Lung microvascular endothelial cell (primary cell): ENCODE data around the gene ITGB6. TPM values are rescaled to one million over a fixed set of nuclear protein-coding genes. Genes with fewer than 3 reads are reported as not detected.

Experiments used
- DNase-seq, 2 donors: peaks; one replicate each; pipeline versions ENCODE4 v3.0.0 to v3.0.0-alpha.2; 2010; ENCODE audit warnings: low read depth in 2 of 2
- total RNA-seq: library from RNA; depleted of rRNA; stranded (reverse); fragments of >200 nt; gene quantifications from 2 replicates; pipeline ENCODE4 v1.2.1, GENCODE V29; 2014

The ITGB6 gene
- total RNA-seq, 1 donor from 2014 or later: not detected

GRCh38 chr2:160092445-160092844, 107.6 kb downstream of the ITGB6 start:
- DNase-seq: no peak

- peak in 1 of 2 donors; percentile 17 for DNase-seq
Measured at GRCh38 chr2:160091381-160091780, 108.7 kb downstream of the ITGB6 start.

- peak; percentile 43 to 44 for DNase-seq
Measured at GRCh38 chr2:160087854-160088745, 112.0 kb downstream of the ITGB6 start.

GRCh38 chr2:160085662-160086061, 114.4 kb downstream of the ITGB6 start:
- no peak for DNase-seq

GRCh38 chr2:160077912-160078810, 121.9 kb downstream of the ITGB6 start:
- DNase-seq: no peak

- peak in 1 of 2 donors; percentile 23 for DNase-seq
Measured at GRCh38 chr2:160076914-160077313, 123.2 kb downstream of the ITGB6 start.

- no peak for DNase-seq
Measured at GRCh38 chr2:160076241-160076640, 123.8 kb downstream of the ITGB6 start.

GRCh38 chr2:160075171-160075570, 124.9 kb downstream of the ITGB6 start:
- DNase-seq: peak; percentile 92 to 95

GRCh38 chr2:160073284-160073888, 126.7 kb downstream of the ITGB6 start:
- no peak for DNase-seq

GRCh38 chr2:160068906-160069305, 131.2 kb downstream of the ITGB6 start:
- DNase-seq: no peak

- DNase-seq: no peak
Measured at GRCh38 chr2:160064916-160065315, 135.2 kb downstream of the ITGB6 start.

- DNase-seq: no peak
Measured at GRCh38 chr2:160063879-160064612, 136.0 kb downstream of the ITGB6 start.

- DNase-seq: no peak
Measured at GRCh38 chr2:160063271-160063670, 136.8 kb downstream of the ITGB6 start.

GRCh38 chr2:160062292-160063005, 137.6 kb downstream of the ITGB6 start, which contains the start of gene PLA2R1:
PLA2R1 (minus strand) TSS chr2:160062615; CDS start chr2:160062403, 212 bp downstream.
- DNase-seq: peak; percentile 18 to 40

GRCh38 chr2:160061944-160062291, 138.2 kb downstream of the ITGB6 start:
- DNase-seq: peak in 1 of 2 donors; percentile 10

- DNase-seq: no peak
Measured at GRCh38 chr2:160061533-160061932, 138.5 kb downstream of the ITGB6 start.

GRCh38 chr2:160060297-160060696, 139.8 kb downstream of the ITGB6 start:
- DNase-seq: no peak

- no peak for DNase-seq
Measured at GRCh38 chr2:160057356-160057755, 142.7 kb downstream of the ITGB6 start.

GRCh38 chr2:160055726-160056108, 144.4 kb downstream of the ITGB6 start:
- no peak for DNase-seq

GRCh38 chr2:160054984-160055725, 144.9 kb downstream of the ITGB6 start:
- DNase-seq: peak in 1 of 2 donors; percentile 76
